D721Med (cell line): ENCODE results near the gene PTPRR.

Source experiments
- DNase-seq: peaks from one replicate; pipeline ENCODE4 v3.0.0; 2011; ENCODE audit warnings: low spot score; ENCODE audit not compliant: insufficient read length
- FAIRE-seq: peaks from 2 replicates; lab custom pipeline; 2011; peaks lifted over from hg19 to GRCh38; lab: Jason Lieb, UNC
- CTCF ChIP-seq: IDR thresholded peaks from 2 replicates; pipeline ENCODE4 v1.5.1; 2012; ENCODE audit warnings: mild to moderate bottlenecking, control low read depth; ENCODE audit not compliant: insufficient read depth; ENCODE audit errors: missing control alignments

The PTPRR gene

GRCh38 chr12:70722584-70723343, 197.8 kb downstream of the PTPRR start:
- TF ChIP-seq CTCF, result no peak
- DNase-seq, result no peak
- no peak for FAIRE-seq

DNA sequence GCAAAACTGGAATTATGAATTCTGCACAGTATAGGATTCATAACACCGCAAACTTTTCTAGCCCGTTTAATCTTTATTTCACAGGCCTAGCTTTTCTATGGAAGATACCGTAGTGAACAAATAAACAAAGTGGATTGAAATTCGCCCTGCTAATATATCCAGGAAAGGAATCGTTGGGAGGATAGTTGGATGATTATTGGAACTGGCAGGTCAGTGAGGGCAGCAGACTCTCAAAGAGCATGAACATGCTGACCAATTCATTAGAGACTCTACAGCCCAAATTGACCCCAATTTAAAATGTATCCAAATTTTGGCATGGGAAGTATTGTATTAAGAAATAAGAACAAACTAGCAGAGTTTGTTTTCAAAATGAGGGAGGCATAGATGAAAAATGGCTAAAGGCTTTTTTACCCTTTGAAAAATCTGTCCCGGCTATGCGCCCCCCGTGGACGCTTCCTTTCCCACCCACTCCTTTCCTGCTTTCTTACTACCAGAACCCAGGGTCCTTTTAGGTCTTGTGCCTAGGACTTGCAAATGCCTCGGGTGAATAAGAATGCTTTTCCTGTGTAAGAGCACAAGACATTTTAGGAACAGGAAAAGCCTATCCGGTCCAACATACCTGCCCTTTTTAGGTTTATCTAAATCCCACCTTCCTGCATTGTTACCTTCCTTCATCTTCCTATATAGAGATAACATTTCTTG, 198.7 kb downstream of the PTPRR start:
- DNase-seq (no peak), FAIRE-seq (no peak)
- TF ChIP-seq CTCF, result no peak

GRCh38 chr12:70721216-70721615, 199.3 kb downstream of the PTPRR start:
- TF ChIP-seq CTCF, result no peak
- FAIRE-seq, result no peak
- DNase-seq, result no peak

- TF ChIP-seq CTCF, result peak; percentile 87
- no peak for DNase-seq
- no peak for FAIRE-seq
Observed at GRCh38 chr12:70719672-70720420, 200.7 kb downstream of the PTPRR start.

GRCh38 chr12:70719071-70719470, 201.5 kb downstream of the PTPRR start:
- FAIRE-seq (no peak), DNase-seq (no peak)
- TF ChIP-seq CTCF, result no peak

DNA sequence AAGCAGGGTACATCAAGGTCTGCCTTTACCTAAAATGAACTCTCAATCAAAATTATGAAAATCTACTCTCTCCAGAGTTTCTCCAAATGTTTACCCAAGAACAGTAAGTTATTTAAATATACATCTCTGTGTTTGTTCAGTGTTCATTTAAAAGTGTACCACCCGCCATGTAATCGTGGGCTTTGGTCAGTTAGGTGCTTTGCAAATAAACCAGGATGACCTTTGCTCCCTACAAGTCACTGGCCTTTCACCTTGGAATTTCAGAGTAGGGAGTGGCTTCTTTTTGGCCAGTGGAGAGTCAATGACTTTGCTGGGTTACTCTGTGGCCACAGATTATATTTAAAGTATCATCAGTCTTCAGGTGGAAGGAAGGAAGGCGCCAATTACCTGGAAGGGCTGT, 208.7 kb downstream of the PTPRR start:
- DNase-seq (no peak), FAIRE-seq (no peak)
- no peak for TF ChIP-seq CTCF
